ENCODE data around the gene BRDT.

GRCh38 chr1:92040971-92041370, 91.8 kb downstream of the BRDT start:
- TF ChIP-seq, protein P1, sequence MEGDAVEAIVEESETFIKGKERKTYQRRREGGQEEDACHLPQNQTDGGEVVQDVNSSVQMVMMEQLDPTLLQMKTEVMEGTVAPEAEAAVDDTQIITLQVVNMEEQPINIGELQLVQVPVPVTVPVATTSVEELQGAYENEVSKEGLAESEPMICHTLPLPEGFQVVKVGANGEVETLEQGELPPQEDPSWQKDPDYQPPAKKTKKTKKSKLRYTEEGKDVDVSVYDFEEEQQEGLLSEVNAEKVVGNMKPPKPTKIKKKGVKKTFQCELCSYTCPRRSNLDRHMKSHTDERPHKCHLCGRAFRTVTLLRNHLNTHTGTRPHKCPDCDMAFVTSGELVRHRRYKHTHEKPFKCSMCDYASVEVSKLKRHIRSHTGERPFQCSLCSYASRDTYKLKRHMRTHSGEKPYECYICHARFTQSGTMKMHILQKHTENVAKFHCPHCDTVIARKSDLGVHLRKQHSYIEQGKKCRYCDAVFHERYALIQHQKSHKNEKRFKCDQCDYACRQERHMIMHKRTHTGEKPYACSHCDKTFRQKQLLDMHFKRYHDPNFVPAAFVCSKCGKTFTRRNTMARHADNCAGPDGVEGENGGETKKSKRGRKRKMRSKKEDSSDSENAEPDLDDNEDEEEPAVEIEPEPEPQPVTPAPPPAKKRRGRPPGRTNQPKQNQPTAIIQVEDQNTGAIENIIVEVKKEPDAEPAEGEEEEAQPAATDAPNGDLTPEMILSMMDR (IDR thresholded peaks at IDR 0.05; ENCODE audit: low read depth, low read length), result no peak
- no peak for TF ChIP-seq POLR2A (IDR thresholded peaks at IDR 0.05; ENCODE audit: extremely low read depth, insufficient read length)
